H1 (cell line): ENCODE data around the gene ADAM12. TPM values are rescaled to one million over a fixed set of nuclear protein-coding genes. Genes with fewer than 3 reads are reported as not detected.

Experiments
- ASH2L ChIP-seq: fragments of 200-600, 300-600 bp; sonication (generic); IDR thresholded peaks from one replicate; pipeline ENCODE4 v1.7.1; 2017; ENCODE audit warnings: low read length
- BRCA1 ChIP-seq: IDR thresholded peaks from 2 replicates; pipeline ENCODE4 v1.6.1; 2012; ENCODE audit warnings: low read depth, low read length, improper control_type of control experiment
- CHD7 ChIP-seq: fragments of 300-600 bp; sonication (generic); IDR thresholded peaks from 2 replicates; pipeline ENCODE4 v1.7.1; 2012; ENCODE audit warnings: low read length, moderate library complexity, mild to moderate bottlenecking, inconsistent platforms; ENCODE audit not compliant: insufficient replicate concordance
- CTBP2 ChIP-seq: IDR thresholded peaks from 2 replicates; pipeline ENCODE4 v1.7.0; 2011; ENCODE audit warnings: borderline replicate concordance, mild to moderate bottlenecking, moderate library complexity, mixed read lengths, low read length; ENCODE audit not compliant: insufficient read depth, insufficient read length
- EP300 ChIP-seq, 2 experiments: IDR thresholded peaks; 1 replicate in 1 of 2; 2 replicates in 1 of 2; pipeline ENCODE4 v1.6.1; 2011 to 2012; ENCODE audit warnings: low read depth in 2 of 2, low read length in 2 of 2, mild to moderate bottlenecking in 2 of 2, borderline replicate concordance in 1 of 2, inconsistent platforms in 1 of 2, moderate library complexity in 1 of 2
- FOSL1 ChIP-seq: IDR thresholded peaks from 2 replicates; pipeline ENCODE4 v1.6.1; 2011; ENCODE audit warnings: mild to moderate bottlenecking, low read depth, low read length, moderate library complexity; ENCODE audit not compliant: insufficient read depth
- SIX5 ChIP-seq: IDR thresholded peaks from 2 replicates; pipeline ENCODE4 v1.6.1; 2011; ENCODE audit warnings: mild to moderate bottlenecking, low read depth, low read length
- TAF7 ChIP-seq: optimal IDR thresholded peaks from 2 replicates; pipeline ENCODE3; 2011; ENCODE audit warnings: low read depth, mild to moderate bottlenecking, inconsistent platforms, low read length, moderate library complexity, borderline replicate concordance
- USF2 ChIP-seq: IDR thresholded peaks from 2 replicates; pipeline ENCODE4 v1.6.1; 2011; ENCODE audit warnings: low read length, improper control_type of control experiment
- polyA plus RNA-seq, 7 experiments: library from polyadenylated mRNA; depleted of rRNA in 3 of 7; stranded (reverse) in 5 of 7; unstranded in 2 of 7; fragments of >200 nt in 5 of 7; fragments of 200-250 nt in 2 of 7; gene quantifications; 1 replicate in 5 of 7; 2 replicates in 1 of 7; 4 replicates in 1 of 7; pipeline versions ENCODE4 v1.2.1 to v1.2.3, GENCODE V29; 2011 to 2013; ENCODE audit warnings: missing spikeins in 2 of 7, mixed read lengths in 2 of 7
- total RNA-seq: library from RNA; stranded (reverse); fragmentation: NEBNext Ultra II Directional; extraction: Animal tissue kit (Norgen Biotek cat#: 25700); gene quantifications from 2 replicates; pipeline ENCODE4 v1.2.1, GENCODE V29; 2021

ADAM12 gene
- total and polyA plus RNA-seq, 2 of the 8 experiments (the other 6 are each of a cell fraction or from before 2014, with no cell fraction given) = 0.07 to 0.17 TPM

- TF ChIP-seq CHD7 (no peak), SIX5 (no peak), FOSL1 (no peak), EP300 (IDR thresholded peaks at IDR 0.05; ENCODE audit: borderline replicate concordance in 1 of 2, low read depth in 2 of 2, low read length in 2 of 2) (no peak), ASH2L (no peak), TAF7 (no peak), USF2 (no peak), BRCA1 (no peak), CTBP2 (no peak)
These were observed 20.8 kb upstream of the ADAM12 start (continued) for GRCh38 chr10:126408953-126409641.
